HepG2 (cell line): ENCODE data around the gene ASIC2. TPM values are rescaled to one million over a fixed set of nuclear protein-coding genes. Genes with fewer than 3 reads are reported as not detected.

Experiments
- CHD4 ChIP-seq: fragments of 200-600 bp; sonication (generic); IDR thresholded peaks from 2 replicates; pipeline ENCODE4 v1.7.0; 2017; ENCODE audit warnings: mild to moderate bottlenecking, low read length, borderline replicate concordance
- GATAD1 ChIP-seq: IDR thresholded peaks from 2 replicates; pipeline ENCODE4 v1.6.1; 2016; ENCODE audit warnings: missing genetic modification reagents, missing compliant biosample characterization
- HMGA1 ChIP-seq: sonication (generic); formaldehyde crosslinking; conservative IDR thresholded peaks from 2 replicates; pipeline ENCODE4 v1.4.0; 2020; ENCODE audit warnings: missing genetic modification reagents
- REL ChIP-seq: sonication (generic); formaldehyde crosslinking; conservative IDR thresholded peaks from 2 replicates; pipeline ENCODE4 v1.8.0; 2022; ENCODE audit warnings: mild to moderate bottlenecking, missing genetic modification reagents, moderate library complexity
- SRF ChIP-seq: IDR thresholded peaks from 2 replicates; pipeline ENCODE4 v1.6.1; 2011; ENCODE audit warnings: mild to moderate bottlenecking, low read depth, low read length, moderate library complexity
- THYN1 ChIP-seq: sonication (generic); formaldehyde crosslinking; IDR thresholded peaks from 2 replicates; pipeline ENCODE4 v1.8.1; 2023; ENCODE audit warnings: low read depth, mild to moderate bottlenecking, moderate library complexity, missing genetic modification reagents, borderline replicate concordance
- ZNF652 ChIP-seq: IDR thresholded peaks from 2 replicates; pipeline ENCODE4 v1.6.1; 2016; ENCODE audit warnings: low read depth, borderline replicate concordance
- ZNF670 ChIP-seq: sonication (generic); formaldehyde crosslinking; IDR thresholded peaks from 2 replicates; pipeline ENCODE4 v1.8.0; 2022; ENCODE audit warnings: mild to moderate bottlenecking, missing genetic modification reagents, borderline replicate concordance
- polyA plus RNA-seq, 8 experiments: library from polyadenylated mRNA; depleted of rRNA in 3 of 8; stranded (reverse) in 7 of 8; unstranded in 1 of 8; fragments of >200 nt; fragmentation: Illumina TruSeq in 4 of 8; extraction: Trizol in 4 of 8; gene quantifications; 2 replicates each; pipeline versions ENCODE4 v1.2.1 to v1.2.3, GENCODE V29; 2011 to 2016; ENCODE audit warnings: low read depth in 4 of 8, missing spikeins in 1 of 8, mixed read lengths in 1 of 8; ENCODE audit not compliant: insufficient read depth in 1 of 8
- total RNA-seq, 5 experiments: library from RNA; depleted of rRNA; stranded (reverse); fragments of >200 nt; fragmentation: Illumina TruSeq; extraction: Trizol; gene quantifications; 2 replicates each; pipeline ENCODE4 v1.2.3, GENCODE V29; 2016; ENCODE audit warnings: low read depth in 1 of 5
- TF ChIP-seq, protein P1 (sequence below): sonication (generic); formaldehyde crosslinking; IDR thresholded peaks from 2 replicates; pipeline ENCODE4 v1.4.0; 2020; ENCODE audit warnings: missing genetic modification reagents, borderline replicate concordance
- TF ChIP-seq, protein P2 (sequence below): sonication (generic); formaldehyde crosslinking; IDR thresholded peaks from 2 replicates; pipeline ENCODE4 v1.4.0; 2020; ENCODE audit warnings: missing genetic modification reagents, mild to moderate bottlenecking, borderline replicate concordance
- TF ChIP-seq, protein P3 (sequence below): sonication (generic); formaldehyde crosslinking; IDR thresholded peaks from 2 replicates; pipeline ENCODE4 v1.5.0; 2020; ENCODE audit warnings: missing genetic modification reagents

Gene ASIC2
- total and polyA plus RNA-seq, 2 of the 13 experiments (the other 11 are each of a cell fraction or from before 2014, with no cell fraction given), result not detected

DNA sequence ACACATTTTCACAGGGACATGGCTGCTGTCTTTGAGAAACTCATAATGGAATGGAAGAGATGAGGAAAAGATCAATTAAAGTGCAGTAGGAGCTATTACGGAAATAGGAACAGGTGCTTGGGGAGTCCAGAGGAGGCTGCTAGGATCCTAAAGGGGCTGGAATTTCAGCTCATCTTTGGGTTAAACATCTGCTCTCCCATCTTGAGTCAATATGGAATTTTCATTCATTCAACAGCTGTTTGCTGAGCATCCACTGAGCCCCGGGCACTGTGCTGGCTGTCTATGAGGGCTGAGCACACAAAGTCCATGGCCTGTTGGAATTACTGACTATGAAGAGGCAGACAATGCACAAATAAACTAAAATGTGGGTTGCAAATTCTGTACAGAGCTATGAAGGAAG is 47.9 kb downstream of the ASIC2 start (continued):
- TF ChIP-seq, protein P1, sequence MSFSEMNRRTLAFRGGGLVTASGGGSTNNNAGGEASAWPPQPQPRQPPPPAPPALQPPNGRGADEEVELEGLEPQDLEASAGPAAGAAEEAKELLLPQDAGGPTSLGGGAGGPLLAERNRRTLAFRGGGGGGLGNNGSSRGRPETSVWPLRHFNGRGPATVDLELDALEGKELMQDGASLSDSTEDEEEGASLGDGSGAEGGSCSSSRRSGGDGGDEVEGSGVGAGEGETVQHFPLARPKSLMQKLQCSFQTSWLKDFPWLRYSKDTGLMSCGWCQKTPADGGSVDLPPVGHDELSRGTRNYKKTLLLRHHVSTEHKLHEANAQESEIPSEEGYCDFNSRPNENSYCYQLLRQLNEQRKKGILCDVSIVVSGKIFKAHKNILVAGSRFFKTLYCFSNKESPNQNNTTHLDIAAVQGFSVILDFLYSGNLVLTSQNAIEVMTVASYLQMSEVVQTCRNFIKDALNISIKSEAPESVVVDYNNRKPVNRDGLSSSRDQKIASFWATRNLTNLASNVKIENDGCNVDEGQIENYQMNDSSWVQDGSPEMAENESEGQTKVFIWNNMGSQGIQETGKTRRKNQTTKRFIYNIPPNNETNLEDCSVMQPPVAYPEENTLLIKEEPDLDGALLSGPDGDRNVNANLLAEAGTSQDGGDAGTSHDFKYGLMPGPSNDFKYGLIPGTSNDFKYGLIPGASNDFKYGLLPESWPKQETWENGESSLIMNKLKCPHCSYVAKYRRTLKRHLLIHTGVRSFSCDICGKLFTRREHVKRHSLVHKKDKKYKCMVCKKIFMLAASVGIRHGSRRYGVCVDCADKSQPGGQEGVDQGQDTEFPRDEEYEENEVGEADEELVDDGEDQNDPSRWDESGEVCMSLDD (CRISPR knock-in tag), result no peak
- TF ChIP-seq HMGA1 (CRISPR knock-in tag) (no peak), SRF (no peak), REL (CRISPR knock-in tag) (no peak), THYN1 (CRISPR knock-in tag) (no peak), ZNF652 (CRISPR knock-in tag) (no peak), GATAD1 (CRISPR knock-in tag) (no peak), ZNF670 (CRISPR knock-in tag) (no peak), CHD4 (no peak)
- TF ChIP-seq, protein P2, sequence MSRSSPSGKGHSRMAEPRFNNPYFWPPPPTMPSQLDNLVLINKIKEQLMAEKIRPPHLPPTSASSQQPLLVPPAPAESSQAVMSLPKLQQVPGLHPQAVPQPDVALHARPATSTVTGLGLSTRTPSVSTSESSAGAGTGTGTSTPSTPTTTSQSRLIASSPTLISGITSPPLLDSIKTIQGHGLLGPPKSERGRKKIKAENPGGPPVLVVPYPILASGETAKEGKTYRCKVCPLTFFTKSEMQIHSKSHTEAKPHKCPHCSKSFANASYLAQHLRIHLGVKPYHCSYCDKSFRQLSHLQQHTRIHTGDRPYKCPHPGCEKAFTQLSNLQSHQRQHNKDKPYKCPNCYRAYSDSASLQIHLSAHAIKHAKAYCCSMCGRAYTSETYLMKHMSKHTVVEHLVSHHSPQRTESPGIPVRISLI (CRISPR knock-in tag), result no peak
- TF ChIP-seq, protein P3, sequence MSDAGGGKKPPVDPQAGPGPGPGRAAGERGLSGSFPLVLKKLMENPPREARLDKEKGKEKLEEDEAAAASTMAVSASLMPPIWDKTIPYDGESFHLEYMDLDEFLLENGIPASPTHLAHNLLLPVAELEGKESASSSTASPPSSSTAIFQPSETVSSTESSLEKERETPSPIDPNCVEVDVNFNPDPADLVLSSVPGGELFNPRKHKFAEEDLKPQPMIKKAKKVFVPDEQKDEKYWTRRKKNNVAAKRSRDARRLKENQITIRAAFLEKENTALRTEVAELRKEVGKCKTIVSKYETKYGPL, result no peak
